Measurements from ENCODE around the gene TSPAN5.

Gene TSPAN5

DNA sequence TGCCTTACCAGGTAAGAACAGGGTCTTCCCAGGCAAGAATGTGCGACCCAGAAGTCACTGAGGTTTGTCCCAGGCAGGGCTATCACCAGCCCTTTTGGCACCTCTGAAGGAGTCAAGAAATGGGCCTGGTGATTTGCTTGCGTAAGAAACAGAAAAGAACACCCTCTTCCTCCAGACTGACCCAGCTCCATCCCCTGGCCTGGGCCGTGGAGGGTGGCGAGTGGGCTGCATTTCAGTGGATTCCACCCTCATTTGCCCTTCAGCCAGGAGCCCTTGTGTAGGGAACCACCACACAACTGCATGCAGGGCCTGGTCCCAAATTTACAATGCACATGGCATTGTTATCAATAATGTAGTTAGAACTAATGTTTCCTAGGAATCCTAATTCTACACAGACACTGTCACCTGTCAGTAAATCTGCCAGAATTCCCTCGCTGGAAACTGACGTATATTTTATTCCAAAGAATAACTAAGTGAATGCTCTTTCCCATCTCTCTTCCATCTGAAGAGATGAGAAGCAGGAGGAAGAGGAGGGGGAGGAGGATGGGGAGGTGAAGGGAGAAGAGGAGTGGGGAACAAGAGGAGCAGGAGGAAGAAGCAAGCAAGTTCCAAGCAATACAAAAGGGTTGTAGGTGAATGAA, 46.6 kb downstream of the TSPAN5 start:
- TF ChIP-seq ZNF70 (CRISPR knock-in tag; IDR thresholded peaks at IDR 0.05) (no peak), ZNF8 (CRISPR knock-in tag; IDR thresholded peaks at IDR 0.05) (no peak), BACH2 (CRISPR knock-in tag; IDR thresholded peaks at IDR 0.05; ENCODE audit: borderline replicate concordance) (no peak), ZC3H10 (CRISPR knock-in tag; IDR thresholded peaks at IDR 0.05) (no peak), PPARA (CRISPR knock-in tag; IDR thresholded peaks at IDR 0.05; ENCODE audit: borderline replicate concordance) (no peak), OSR1 (CRISPR knock-in tag; IDR thresholded peaks at IDR 0.05) (no peak), RARB (CRISPR knock-in tag; IDR thresholded peaks at IDR 0.05) (no peak), ZFP3 (CRISPR knock-in tag; IDR thresholded peaks at IDR 0.05) (no peak), CSDC2 (CRISPR knock-in tag; IDR thresholded peaks at IDR 0.05) (no peak), ZFP30 (CRISPR knock-in tag; IDR thresholded peaks at IDR 0.05) (no peak), GLIS3 (CRISPR knock-in tag; IDR thresholded peaks at IDR 0.05) (no peak)
- TF ChIP-seq, protein P1, sequence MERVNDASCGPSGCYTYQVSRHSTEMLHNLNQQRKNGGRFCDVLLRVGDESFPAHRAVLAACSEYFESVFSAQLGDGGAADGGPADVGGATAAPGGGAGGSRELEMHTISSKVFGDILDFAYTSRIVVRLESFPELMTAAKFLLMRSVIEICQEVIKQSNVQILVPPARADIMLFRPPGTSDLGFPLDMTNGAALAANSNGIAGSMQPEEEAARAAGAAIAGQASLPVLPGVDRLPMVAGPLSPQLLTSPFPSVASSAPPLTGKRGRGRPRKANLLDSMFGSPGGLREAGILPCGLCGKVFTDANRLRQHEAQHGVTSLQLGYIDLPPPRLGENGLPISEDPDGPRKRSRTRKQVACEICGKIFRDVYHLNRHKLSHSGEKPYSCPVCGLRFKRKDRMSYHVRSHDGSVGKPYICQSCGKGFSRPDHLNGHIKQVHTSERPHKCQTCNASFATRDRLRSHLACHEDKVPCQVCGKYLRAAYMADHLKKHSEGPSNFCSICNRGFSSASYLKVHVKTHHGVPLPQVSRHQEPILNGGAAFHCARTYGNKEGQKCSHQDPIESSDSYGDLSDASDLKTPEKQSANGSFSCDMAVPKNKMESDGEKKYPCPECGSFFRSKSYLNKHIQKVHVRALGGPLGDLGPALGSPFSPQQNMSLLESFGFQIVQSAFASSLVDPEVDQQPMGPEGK (CRISPR knock-in tag; IDR thresholded peaks at IDR 0.05; ENCODE audit: borderline replicate concordance), result no peak
- TF ChIP-seq, protein P2, sequence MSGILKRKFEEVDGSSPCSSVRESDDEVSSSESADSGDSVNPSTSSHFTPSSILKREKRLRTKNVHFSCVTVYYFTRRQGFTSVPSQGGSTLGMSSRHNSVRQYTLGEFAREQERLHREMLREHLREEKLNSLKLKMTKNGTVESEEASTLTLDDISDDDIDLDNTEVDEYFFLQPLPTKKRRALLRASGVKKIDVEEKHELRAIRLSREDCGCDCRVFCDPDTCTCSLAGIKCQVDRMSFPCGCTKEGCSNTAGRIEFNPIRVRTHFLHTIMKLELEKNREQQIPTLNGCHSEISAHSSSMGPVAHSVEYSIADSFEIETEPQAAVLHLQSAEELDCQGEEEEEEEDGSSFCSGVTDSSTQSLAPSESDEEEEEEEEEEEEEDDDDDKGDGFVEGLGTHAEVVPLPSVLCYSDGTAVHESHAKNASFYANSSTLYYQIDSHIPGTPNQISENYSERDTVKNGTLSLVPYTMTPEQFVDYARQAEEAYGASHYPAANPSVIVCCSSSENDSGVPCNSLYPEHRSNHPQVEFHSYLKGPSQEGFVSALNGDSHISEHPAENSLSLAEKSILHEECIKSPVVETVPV (CRISPR knock-in tag; IDR thresholded peaks at IDR 0.05), result no peak
- TF ChIP-seq, protein P3, sequence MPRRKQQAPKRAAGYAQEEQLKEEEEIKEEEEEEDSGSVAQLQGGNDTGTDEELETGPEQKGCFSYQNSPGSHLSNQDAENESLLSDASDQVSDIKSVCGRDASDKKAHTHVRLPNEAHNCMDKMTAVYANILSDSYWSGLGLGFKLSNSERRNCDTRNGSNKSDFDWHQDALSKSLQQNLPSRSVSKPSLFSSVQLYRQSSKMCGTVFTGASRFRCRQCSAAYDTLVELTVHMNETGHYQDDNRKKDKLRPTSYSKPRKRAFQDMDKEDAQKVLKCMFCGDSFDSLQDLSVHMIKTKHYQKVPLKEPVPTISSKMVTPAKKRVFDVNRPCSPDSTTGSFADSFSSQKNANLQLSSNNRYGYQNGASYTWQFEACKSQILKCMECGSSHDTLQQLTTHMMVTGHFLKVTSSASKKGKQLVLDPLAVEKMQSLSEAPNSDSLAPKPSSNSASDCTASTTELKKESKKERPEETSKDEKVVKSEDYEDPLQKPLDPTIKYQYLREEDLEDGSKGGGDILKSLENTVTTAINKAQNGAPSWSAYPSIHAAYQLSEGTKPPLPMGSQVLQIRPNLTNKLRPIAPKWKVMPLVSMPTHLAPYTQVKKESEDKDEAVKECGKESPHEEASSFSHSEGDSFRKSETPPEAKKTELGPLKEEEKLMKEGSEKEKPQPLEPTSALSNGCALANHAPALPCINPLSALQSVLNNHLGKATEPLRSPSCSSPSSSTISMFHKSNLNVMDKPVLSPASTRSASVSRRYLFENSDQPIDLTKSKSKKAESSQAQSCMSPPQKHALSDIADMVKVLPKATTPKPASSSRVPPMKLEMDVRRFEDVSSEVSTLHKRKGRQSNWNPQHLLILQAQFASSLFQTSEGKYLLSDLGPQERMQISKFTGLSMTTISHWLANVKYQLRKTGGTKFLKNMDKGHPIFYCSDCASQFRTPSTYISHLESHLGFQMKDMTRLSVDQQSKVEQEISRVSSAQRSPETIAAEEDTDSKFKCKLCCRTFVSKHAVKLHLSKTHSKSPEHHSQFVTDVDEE (CRISPR knock-in tag; IDR thresholded peaks at IDR 0.05), result no peak
- TF ChIP-seq, protein P4, sequence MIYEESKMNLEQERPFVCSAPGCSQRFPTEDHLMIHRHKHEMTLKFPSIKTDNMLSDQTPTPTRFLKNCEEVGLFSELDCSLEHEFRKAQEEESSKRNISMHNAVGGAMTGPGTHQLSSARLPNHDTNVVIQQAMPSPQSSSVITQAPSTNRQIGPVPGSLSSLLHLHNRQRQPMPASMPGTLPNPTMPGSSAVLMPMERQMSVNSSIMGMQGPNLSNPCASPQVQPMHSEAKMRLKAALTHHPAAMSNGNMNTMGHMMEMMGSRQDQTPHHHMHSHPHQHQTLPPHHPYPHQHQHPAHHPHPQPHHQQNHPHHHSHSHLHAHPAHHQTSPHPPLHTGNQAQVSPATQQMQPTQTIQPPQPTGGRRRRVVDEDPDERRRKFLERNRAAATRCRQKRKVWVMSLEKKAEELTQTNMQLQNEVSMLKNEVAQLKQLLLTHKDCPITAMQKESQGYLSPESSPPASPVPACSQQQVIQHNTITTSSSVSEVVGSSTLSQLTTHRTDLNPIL (CRISPR knock-in tag; IDR thresholded peaks at IDR 0.05; ENCODE audit: low read depth), result no peak
- ATAC-seq, result no peak

DNA sequence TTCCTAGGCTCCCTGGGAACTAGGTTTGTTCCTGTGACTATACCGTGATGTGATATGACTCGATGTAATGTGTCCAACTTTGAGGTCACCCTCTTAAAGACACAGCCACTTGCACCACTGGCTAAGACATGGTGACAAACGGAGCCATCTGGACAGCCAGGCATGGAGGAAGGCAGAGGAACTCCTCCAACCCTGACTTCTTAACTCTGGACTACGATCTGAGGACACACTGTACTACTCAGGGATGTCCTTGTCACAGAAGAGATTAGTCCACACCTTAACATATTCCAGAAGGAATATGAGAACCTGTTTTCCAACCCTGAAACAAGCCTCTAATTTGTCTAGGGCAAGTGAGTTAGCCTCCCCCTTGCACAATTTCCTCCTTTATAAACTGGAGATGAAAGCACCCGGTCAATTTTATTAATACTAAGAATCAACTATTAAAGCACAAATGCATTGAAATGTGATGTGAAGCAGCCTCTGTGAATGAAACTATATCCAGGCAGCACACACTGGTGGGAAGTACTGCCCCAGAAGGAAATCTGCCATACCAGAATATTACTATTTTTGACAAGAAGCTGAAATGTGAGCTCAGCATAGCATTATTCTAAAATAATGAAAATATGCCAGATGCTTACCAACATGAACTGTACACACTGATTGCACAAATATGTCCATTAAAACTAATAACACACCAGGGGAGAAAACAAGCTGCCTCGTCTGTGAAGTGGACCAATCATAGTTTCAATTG, 47.3 kb downstream of the TSPAN5 start:
- TF ChIP-seq ZNF70 (CRISPR knock-in tag; IDR thresholded peaks at IDR 0.05) (no peak), TCF4 (CRISPR knock-in tag; IDR thresholded peaks at IDR 0.05; ENCODE audit: borderline replicate concordance) (no peak), ZFP30 (CRISPR knock-in tag; IDR thresholded peaks at IDR 0.05) (no peak), BACH2 (CRISPR knock-in tag; IDR thresholded peaks at IDR 0.05; ENCODE audit: borderline replicate concordance) (no peak), PPARA (CRISPR knock-in tag; IDR thresholded peaks at IDR 0.05; ENCODE audit: borderline replicate concordance) (no peak), CSDC2 (CRISPR knock-in tag; IDR thresholded peaks at IDR 0.05) (no peak), ARNTL (CRISPR knock-in tag; IDR thresholded peaks at IDR 0.05; ENCODE audit: borderline replicate concordance, low read depth) (no peak), TOX (CRISPR knock-in tag; IDR thresholded peaks at IDR 0.05; ENCODE audit: borderline replicate concordance) (no peak), OSR1 (CRISPR knock-in tag; IDR thresholded peaks at IDR 0.05) (no peak), GLIS3 (CRISPR knock-in tag; IDR thresholded peaks at IDR 0.05) (no peak), ZNF565 (CRISPR knock-in tag; conservative IDR thresholded peaks at IDR 0.05; ENCODE audit: low read depth) (no peak), ZFP3 (CRISPR knock-in tag; IDR thresholded peaks at IDR 0.05) (no peak), ZNF8 (CRISPR knock-in tag; IDR thresholded peaks at IDR 0.05) (no peak), ZC3H10 (CRISPR knock-in tag; IDR thresholded peaks at IDR 0.05) (no peak)
- TF ChIP-seq, protein P5, sequence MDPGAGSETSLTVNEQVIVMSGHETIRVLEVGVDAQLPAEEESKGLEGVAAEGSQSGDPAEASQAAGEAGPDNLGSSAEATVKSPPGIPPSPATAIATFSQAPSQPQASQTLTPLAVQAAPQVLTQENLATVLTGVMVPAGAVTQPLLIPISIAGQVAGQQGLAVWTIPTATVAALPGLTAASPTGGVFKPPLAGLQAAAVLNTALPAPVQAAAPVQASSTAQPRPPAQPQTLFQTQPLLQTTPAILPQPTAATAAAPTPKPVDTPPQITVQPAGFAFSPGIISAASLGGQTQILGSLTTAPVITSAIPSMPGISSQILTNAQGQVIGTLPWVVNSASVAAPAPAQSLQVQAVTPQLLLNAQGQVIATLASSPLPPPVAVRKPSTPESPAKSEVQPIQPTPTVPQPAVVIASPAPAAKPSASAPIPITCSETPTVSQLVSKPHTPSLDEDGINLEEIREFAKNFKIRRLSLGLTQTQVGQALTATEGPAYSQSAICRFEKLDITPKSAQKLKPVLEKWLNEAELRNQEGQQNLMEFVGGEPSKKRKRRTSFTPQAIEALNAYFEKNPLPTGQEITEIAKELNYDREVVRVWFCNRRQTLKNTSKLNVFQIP (CRISPR knock-in tag; IDR thresholded peaks at IDR 0.05; ENCODE audit: borderline replicate concordance, low read depth), result no peak
- TF ChIP-seq, protein P1 (CRISPR knock-in tag; IDR thresholded peaks at IDR 0.05; ENCODE audit: borderline replicate concordance), result no peak
- TF ChIP-seq, protein P3 (CRISPR knock-in tag; IDR thresholded peaks at IDR 0.05), result no peak
- peak; percentile 26; the same call in 1 of the 3 replicates for ATAC-seq

Data from SK-N-SH treated with all-trans-retinoic acid at 6 μM for 48 hours (cell line).